ENCODE data around the gene CYP11A1.

CYP11A1 gene

GRCh38 chr15:74352393-74352910 is 15.0 kb downstream of the CYP11A1 start:
- Histone ChIP-seq H3K27ac (no peak overlapping the region), H3K27me3 (peaks cover 53% of the 10 kb centered on the region)
- no peak for TF ChIP-seq CTCF (IDR thresholded peaks at IDR 0.05)

GRCh38 chr15:74351670-74352069 is 15.8 kb downstream of the CYP11A1 start:
- no peaks in the 10 kb centered on the region for H3K36me3 ChIP-seq
- H3K4me1 ChIP-seq (ENCODE audit: control insufficient read depth in 1 of 2, insufficient read depth in 1 of 2, low read depth in 1 of 2, low read length in 1 of 2): no peaks in the 10 kb centered on the region
- H3K4me3 ChIP-seq (ENCODE audit: low read depth in 1 of 2, low read length in 1 of 2): no peak overlapping the region
- peaks cover 47% of the 10 kb centered on the region for H3K27me3 ChIP-seq
- no peak for TF ChIP-seq CTCF (IDR thresholded peaks at IDR 0.05)
- no peaks in the 10 kb centered on the region for H3K9me3 ChIP-seq
- no peak overlapping the region for H3K27ac ChIP-seq

More at GRCh38 chr15:74352393-74352910, 15.0 kb downstream of the CYP11A1 start:
- H3K4me1 ChIP-seq (ENCODE audit: control insufficient read depth in 1 of 2, insufficient read depth in 1 of 2, low read depth in 1 of 2, low read length in 1 of 2): no peaks in the 10 kb centered on the region
- no peak overlapping the region for H3K4me3 ChIP-seq (ENCODE audit: low read depth in 1 of 2, low read length in 1 of 2)
- no peaks in the 10 kb centered on the region for H3K36me3 ChIP-seq
- H3K9me3 ChIP-seq: no peaks in the 10 kb centered on the region

GRCh38 chr15:74350295-74351275 is 16.9 kb downstream of the CYP11A1 start:
- Histone ChIP-seq H3K9me3 (no peaks in the 10 kb centered on the region), H3K27me3 (peaks cover 40% of the 10 kb centered on the region), H3K4me1 (ENCODE audit: control insufficient read depth in 1 of 2, insufficient read depth in 1 of 2, low read depth in 1 of 2, low read length in 1 of 2) (no peaks in the 10 kb centered on the region), H3K36me3 (no peaks in the 10 kb centered on the region), H3K4me3 (ENCODE audit: low read depth in 1 of 2, low read length in 1 of 2) (no peak overlapping the region), H3K27ac (no peak overlapping the region)
- TF ChIP-seq CTCF (IDR thresholded peaks at IDR 0.05): no peak

- peaks cover 28% of the 10 kb centered on the region for H3K27me3 ChIP-seq
- no peak overlapping the region for H3K27ac ChIP-seq
- TF ChIP-seq CTCF (IDR thresholded peaks at IDR 0.05): no peak
- H3K4me3 ChIP-seq (ENCODE audit: low read depth in 1 of 2, low read length in 1 of 2): no peak overlapping the region
- no peaks in the 10 kb centered on the region for H3K4me1 ChIP-seq (ENCODE audit: control insufficient read depth in 1 of 2, insufficient read depth in 1 of 2, low read depth in 1 of 2, low read length in 1 of 2)
- H3K36me3 ChIP-seq: no peaks in the 10 kb centered on the region
- no peaks in the 10 kb centered on the region for H3K9me3 ChIP-seq
These were observed 18.1 kb downstream of the CYP11A1 start for GRCh38 chr15:74349241-74349778.

- Histone ChIP-seq H3K36me3 (no peaks in the 10 kb centered on the region), H3K27ac (no peak overlapping the region), H3K27me3 (peaks cover 14% of the 10 kb centered on the region), H3K4me1 (ENCODE audit: control insufficient read depth in 1 of 2, insufficient read depth in 1 of 2, low read depth in 1 of 2, low read length in 1 of 2) (no peaks in the 10 kb centered on the region), H3K4me3 (ENCODE audit: low read depth in 1 of 2, low read length in 1 of 2) (no peak overlapping the region), H3K9me3 (no peaks in the 10 kb centered on the region)
- TF ChIP-seq CTCF (IDR thresholded peaks at IDR 0.05): no peak
These were observed 19.6 kb downstream of the CYP11A1 start for GRCh38 chr15:74347757-74348250.
